Erythroblast (primary cell): ENCODE results near the gene SPATA16.

Source experiments
- GATA1 ChIP-seq: IDR thresholded peaks from 2 replicates; pipeline ENCODE4 v1.6.1; 2011; ENCODE audit warnings: low read depth, mild to moderate bottlenecking, control low read depth, low read length, moderate library complexity
- POLR2A ChIP-seq: IDR thresholded peaks from 2 replicates; pipeline ENCODE4 v1.6.1; 2011; ENCODE audit warnings: mild to moderate bottlenecking, low read length

- TF ChIP-seq POLR2A (no peak), GATA1 (no peak)
Measured at GRCh38 chr3:172868582-172869200, 272.3 kb downstream of the SPATA16 start.
